Loucy (cell line): ENCODE data around the gene ENKUR.

ENCODE experiments used
- H2AFZ ChIP-seq: fragments of 200-600 bp; sonication (generic); 2 replicates; pipeline ENCODE4 v1.6.0; 2016; ENCODE audit warnings: antibody characterized with exemption, mild to moderate bottlenecking, low read length, moderate library complexity
- H3F3A ChIP-seq: fragments of 200-600 bp; 2 replicates; pipeline ENCODE4 v1.6.0; 2016; ENCODE audit warnings: antibody characterized with exemption, low read depth, mild to moderate bottlenecking
- H3K27me3 ChIP-seq: fragments of 200-600 bp; sonication (generic); 2 replicates; pipeline ENCODE4 v1.6.1; 2014; ENCODE audit warnings: low read length, mild to moderate bottlenecking; ENCODE audit not compliant: insufficient read depth, poor library complexity, severe bottlenecking
- H3K36me3 ChIP-seq: fragments of 200-600 bp; sonication (generic); 2 replicates; pipeline ENCODE4 v1.6.1; 2016; ENCODE audit warnings: low read length; ENCODE audit not compliant: insufficient read depth
- H3K4me1 ChIP-seq: fragments of 200-600 bp; sonication (generic); 2 replicates; pipeline ENCODE4 v1.5.1; 2014; ENCODE audit warnings: low read length, mild to moderate bottlenecking; ENCODE audit not compliant: insufficient read depth, poor library complexity, severe bottlenecking
- H3K4me2 ChIP-seq: fragments of 200-600 bp; sonication (generic); 2 replicates; pipeline ENCODE4 v1.6.0; 2014; ENCODE audit warnings: antibody characterized with exemption, low read length, low read depth, mild to moderate bottlenecking; ENCODE audit not compliant: poor library complexity, severe bottlenecking
- H3K4me3 ChIP-seq: fragments of 200-600 bp; sonication (generic); 2 replicates; pipeline ENCODE4 v1.5.1; 2014; ENCODE audit warnings: low read length, mild to moderate bottlenecking, mixed read lengths; ENCODE audit not compliant: poor library complexity, severe bottlenecking
- H3K79me2 ChIP-seq: fragments of 200-600 bp; sonication (generic); 2 replicates; pipeline ENCODE4 v1.6.1; 2014; ENCODE audit warnings: low read length; ENCODE audit not compliant: insufficient read depth
- H3K9ac ChIP-seq: fragments of 200-600 bp; sonication (generic); 2 replicates; pipeline ENCODE4 v1.6.0; 2014; ENCODE audit warnings: mild to moderate bottlenecking, low read depth, low read length, moderate library complexity; ENCODE audit not compliant: poor library complexity, severe bottlenecking
- H3K9me2 ChIP-seq: fragments of 200-600 bp; sonication (generic); replicated peaks from 2 replicates; pipeline ENCODE4 v1.6.1; 2016; ENCODE audit warnings: low read depth, low read length, mixed read lengths
- H3K9me3 ChIP-seq: fragments of 200-600 bp; sonication (generic); 2 replicates; pipeline ENCODE4 v1.6.1; 2014; ENCODE audit warnings: mild to moderate bottlenecking, antibody characterized with exemption, low read length, low read depth; ENCODE audit not compliant: insufficient read depth
- H4K20me1 ChIP-seq: fragments of 200-600 bp; sonication (generic); 2 replicates; pipeline ENCODE4 v1.6.0; 2014; ENCODE audit warnings: antibody characterized with exemption, low read length, mild to moderate bottlenecking; ENCODE audit not compliant: insufficient read depth, poor library complexity, severe bottlenecking
- EZH2phosphoT487 ChIP-seq: fragments of 200-600 bp; IDR thresholded peaks from 2 replicates; pipeline ENCODE4 v1.6.1; 2018; ENCODE audit warnings: antibody characterized with exemption, mild to moderate bottlenecking, moderate library complexity, borderline replicate concordance
- TF ChIP-seq, protein P1 (sequence below): fragments of 200-600 bp; sonication (generic); conservative IDR thresholded peaks from 2 replicates; pipeline ENCODE4 v1.5.1; 2014; ENCODE audit warnings: mild to moderate bottlenecking, antibody characterized with exemption, low read length

ENKUR gene

DNA sequence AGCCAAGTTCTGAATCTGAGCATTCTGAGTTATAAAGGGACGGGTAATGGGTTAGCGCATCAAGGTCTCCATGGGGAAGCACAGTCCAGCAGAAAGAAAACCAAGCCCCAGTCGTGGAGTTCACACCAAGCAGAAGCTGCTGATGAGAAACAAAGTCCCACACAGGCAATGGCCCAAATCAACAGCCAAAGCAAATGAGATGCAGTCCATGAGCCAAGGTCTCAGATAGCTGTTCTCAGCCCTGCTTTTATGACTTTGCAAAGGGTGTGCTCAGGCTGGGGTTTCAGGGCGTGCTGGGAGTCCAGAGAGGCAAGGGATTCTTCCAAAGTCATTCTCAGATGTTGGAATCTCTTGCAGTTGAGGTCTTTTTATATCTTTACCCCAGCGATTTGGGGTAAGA is 32.5 kb upstream of the ENKUR start:
- Histone ChIP-seq H3K4me3 (no peak overlapping the region), H3K27me3 (no peaks in the 10 kb centered on the region), H3K9ac (no peak overlapping the region), H3F3A (no peaks in the 10 kb centered on the region), H2AFZ (no peak overlapping the region), H3K9me3 (peaks cover 3% of the 10 kb centered on the region; the same call in 1 of the 2 replicates), H3K4me2 (no peak overlapping the region), H3K79me2 (no peaks in the 10 kb centered on the region), H4K20me1 (no peaks in the 10 kb centered on the region), H3K36me3 (no peaks in the 10 kb centered on the region), H3K9me2 (no peaks in the 10 kb centered on the region), H3K4me1 (no peaks in the 10 kb centered on the region)
- TF ChIP-seq EZH2phosphoT487: no peak
- TF ChIP-seq, protein P1, sequence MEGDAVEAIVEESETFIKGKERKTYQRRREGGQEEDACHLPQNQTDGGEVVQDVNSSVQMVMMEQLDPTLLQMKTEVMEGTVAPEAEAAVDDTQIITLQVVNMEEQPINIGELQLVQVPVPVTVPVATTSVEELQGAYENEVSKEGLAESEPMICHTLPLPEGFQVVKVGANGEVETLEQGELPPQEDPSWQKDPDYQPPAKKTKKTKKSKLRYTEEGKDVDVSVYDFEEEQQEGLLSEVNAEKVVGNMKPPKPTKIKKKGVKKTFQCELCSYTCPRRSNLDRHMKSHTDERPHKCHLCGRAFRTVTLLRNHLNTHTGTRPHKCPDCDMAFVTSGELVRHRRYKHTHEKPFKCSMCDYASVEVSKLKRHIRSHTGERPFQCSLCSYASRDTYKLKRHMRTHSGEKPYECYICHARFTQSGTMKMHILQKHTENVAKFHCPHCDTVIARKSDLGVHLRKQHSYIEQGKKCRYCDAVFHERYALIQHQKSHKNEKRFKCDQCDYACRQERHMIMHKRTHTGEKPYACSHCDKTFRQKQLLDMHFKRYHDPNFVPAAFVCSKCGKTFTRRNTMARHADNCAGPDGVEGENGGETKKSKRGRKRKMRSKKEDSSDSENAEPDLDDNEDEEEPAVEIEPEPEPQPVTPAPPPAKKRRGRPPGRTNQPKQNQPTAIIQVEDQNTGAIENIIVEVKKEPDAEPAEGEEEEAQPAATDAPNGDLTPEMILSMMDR: no peak

DNA sequence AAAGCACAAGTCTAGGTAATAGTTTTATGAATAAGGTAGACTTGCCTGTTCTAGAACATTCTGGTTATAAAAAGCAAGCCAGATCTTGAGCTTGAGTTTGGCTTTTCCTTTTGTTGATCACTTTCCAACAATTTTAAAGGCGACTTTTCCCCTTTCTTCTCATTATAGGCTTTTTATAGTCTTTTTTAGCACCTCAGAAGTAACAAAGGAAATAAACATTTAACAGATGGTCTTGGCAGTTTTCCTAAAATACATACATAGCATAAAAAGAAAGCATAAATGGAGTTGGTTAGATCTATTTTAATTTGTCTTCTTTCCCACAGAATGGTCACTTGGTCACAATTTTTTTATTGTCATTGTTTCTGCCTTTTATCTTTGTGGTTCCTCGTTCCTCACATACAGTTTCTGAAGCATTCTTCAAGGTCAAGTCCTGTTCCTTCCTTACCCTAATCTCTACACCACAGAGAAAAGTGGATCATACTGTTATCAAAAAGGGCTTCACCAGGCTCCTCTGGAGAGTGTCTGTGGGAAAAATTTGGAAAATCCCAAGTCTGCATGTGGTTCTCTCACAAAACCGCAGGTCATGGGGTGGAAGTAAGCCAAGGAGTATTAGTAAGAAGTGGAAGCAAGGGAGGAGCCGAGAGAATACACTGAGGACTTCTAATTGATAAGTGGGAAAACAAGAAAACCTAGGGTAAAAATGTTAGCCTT is 31.8 kb upstream of the ENKUR start:
- Histone ChIP-seq H3K4me1 (no peaks in the 10 kb centered on the region), H3K27me3 (no peaks in the 10 kb centered on the region), H3K9ac (no peak overlapping the region), H3K4me2 (no peak overlapping the region), H3K36me3 (no peaks in the 10 kb centered on the region), H3K4me3 (no peak overlapping the region), H3F3A (no peaks in the 10 kb centered on the region), H4K20me1 (no peaks in the 10 kb centered on the region), H3K9me3 (peaks cover 3% of the 10 kb centered on the region; the same call in 1 of the 2 replicates), H2AFZ (no peak overlapping the region), H3K9me2 (no peaks in the 10 kb centered on the region), H3K79me2 (no peaks in the 10 kb centered on the region)
- TF ChIP-seq, protein P1: no peak
- TF ChIP-seq EZH2phosphoT487: no peak

DNA sequence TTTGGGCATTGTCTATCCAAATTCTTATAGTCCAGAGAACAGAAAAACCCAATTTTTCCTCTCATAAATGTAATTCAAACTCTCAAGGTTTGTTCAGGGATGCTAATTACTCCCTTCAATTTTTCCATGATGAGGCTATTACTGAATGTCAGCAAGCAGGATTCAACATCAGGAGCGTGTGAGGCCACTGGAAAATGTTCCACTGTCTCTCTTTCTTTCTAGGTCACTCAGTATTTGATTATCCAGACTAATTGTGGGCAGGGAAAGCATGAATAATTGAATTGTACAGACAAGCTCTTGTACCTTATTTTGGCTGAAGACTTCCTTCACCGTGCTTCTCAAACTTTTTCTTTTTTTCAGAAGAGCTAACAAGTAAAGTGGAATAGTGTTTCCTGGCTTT is 31.1 kb upstream of the ENKUR start:
- Histone ChIP-seq H3K9me3 (peaks cover 3% of the 10 kb centered on the region; the same call in 1 of the 2 replicates), H3K27me3 (no peaks in the 10 kb centered on the region), H2AFZ (no peak overlapping the region), H3K4me2 (no peak overlapping the region), H3K9me2 (no peaks in the 10 kb centered on the region), H4K20me1 (no peaks in the 10 kb centered on the region), H3K9ac (no peak overlapping the region), H3K79me2 (no peaks in the 10 kb centered on the region), H3F3A (no peaks in the 10 kb centered on the region), H3K4me1 (no peaks in the 10 kb centered on the region), H3K36me3 (no peaks in the 10 kb centered on the region), H3K4me3 (no peak overlapping the region)
- TF ChIP-seq EZH2phosphoT487: no peak
- TF ChIP-seq, protein P1: no peak
